GM21737 (cell line): ENCODE data around the gene CNN2.
"Not testable (repeated sequence)": the region's sequence is repeated elsewhere in the genome, so short reads cannot be mapped to it uniquely, and the experiment has no call there.

Source experiments
- ATAC-seq: cut with Tn5 transposase; IDR thresholded peaks from one replicate; pipeline ENCODE4 v1.9.1; 2021; ENCODE audit warnings: mild to moderate bottlenecking, moderate library complexity; ENCODE audit not compliant: unreplicated experiment

The CNN2 gene

GRCh38 chr19:1010586-1011510, 15.6 kb upstream of the CNN2 start:
- ATAC-seq = no peak

GRCh38 chr19:1011831-1012333, 14.5 kb upstream of the CNN2 start:
- ATAC-seq = no peak

- ATAC-seq = no peak
Observed at GRCh38 chr19:1012334-1012733, 14.1 kb upstream of the CNN2 start.

GRCh38 chr19:1013218-1013617, 13.2 kb upstream of the CNN2 start:
- no peak for ATAC-seq

GRCh38 chr19:1014161-1015060, 12.0 kb upstream of the CNN2 start:
- ATAC-seq = no peak

- ATAC-seq = no peak
Observed at GRCh38 chr19:1015061-1015781, 11.2 kb upstream of the CNN2 start.

- ATAC-seq = no peak
Observed at GRCh38 chr19:1015782-1016646, 10.4 kb upstream of the CNN2 start.

- ATAC-seq = no peak
Observed at GRCh38 chr19:1016647-1017114, 9.7 kb upstream of the CNN2 start.

- no peak for ATAC-seq
Observed at GRCh38 chr19:1017115-1017905, 9.1 kb upstream of the CNN2 start.

- ATAC-seq = no peak
Observed at GRCh38 chr19:1017906-1018305, 8.5 kb upstream of the CNN2 start.

- no peak for ATAC-seq
Observed at GRCh38 chr19:1018393-1018792, 8.0 kb upstream of the CNN2 start.

- no peak for ATAC-seq
Observed at GRCh38 chr19:1018932-1019615, 7.3 kb upstream of the CNN2 start.

- no peak for ATAC-seq
Observed at GRCh38 chr19:1019616-1019961, 6.8 kb upstream of the CNN2 start.

- ATAC-seq = no peak
Observed at GRCh38 chr19:1019980-1020867, 6.2 kb upstream of the CNN2 start.

GRCh38 chr19:1020868-1021425, 5.5 kb upstream of the CNN2 start, which contains the start of gene TMEM259:
TMEM259 (minus strand) TSS chr19:1021123; CDS start chr19:1020996, 127 bp downstream.
- peak; percentile 74 for ATAC-seq

GRCh38 chr19:1023883-1024188, 2.6 kb upstream of the CNN2 start:
- ATAC-seq = not testable (repeated sequence)

- ATAC-seq = not testable (repeated sequence)
Observed at GRCh38 chr19:1025080-1025479, 1.3 kb upstream of the CNN2 start.
